ENCODE measurements around the gene RIMKLA. TPM values are rescaled to one million over a fixed set of nuclear protein-coding genes. Genes with fewer than 3 reads are reported as not detected.

Gene RIMKLA
- total and polyA plus RNA-seq, 2 of the 13 experiments (the other 11 are each of a cell fraction or from before 2014, with no cell fraction given): 2.5 to 3.8 TPM

DNA sequence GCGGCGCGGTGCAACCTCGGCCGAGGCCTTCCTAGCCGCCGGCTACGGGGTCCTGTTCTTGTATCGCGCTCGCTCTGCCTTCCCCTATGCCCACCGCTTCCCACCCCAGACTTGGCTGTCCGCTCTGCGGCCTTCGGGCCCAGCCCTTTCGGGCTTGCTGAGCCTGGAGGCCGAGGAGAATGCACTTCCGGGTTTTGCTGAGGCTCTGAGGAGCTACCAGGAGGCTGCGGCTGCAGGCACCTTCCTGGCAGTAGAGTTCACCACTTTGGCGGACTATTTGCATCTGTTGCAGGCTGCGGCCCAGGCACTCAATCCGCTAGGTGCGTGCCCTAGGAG lies 76.1 kb downstream of the RIMKLA start (continued):
- TF ChIP-seq, protein P1, sequence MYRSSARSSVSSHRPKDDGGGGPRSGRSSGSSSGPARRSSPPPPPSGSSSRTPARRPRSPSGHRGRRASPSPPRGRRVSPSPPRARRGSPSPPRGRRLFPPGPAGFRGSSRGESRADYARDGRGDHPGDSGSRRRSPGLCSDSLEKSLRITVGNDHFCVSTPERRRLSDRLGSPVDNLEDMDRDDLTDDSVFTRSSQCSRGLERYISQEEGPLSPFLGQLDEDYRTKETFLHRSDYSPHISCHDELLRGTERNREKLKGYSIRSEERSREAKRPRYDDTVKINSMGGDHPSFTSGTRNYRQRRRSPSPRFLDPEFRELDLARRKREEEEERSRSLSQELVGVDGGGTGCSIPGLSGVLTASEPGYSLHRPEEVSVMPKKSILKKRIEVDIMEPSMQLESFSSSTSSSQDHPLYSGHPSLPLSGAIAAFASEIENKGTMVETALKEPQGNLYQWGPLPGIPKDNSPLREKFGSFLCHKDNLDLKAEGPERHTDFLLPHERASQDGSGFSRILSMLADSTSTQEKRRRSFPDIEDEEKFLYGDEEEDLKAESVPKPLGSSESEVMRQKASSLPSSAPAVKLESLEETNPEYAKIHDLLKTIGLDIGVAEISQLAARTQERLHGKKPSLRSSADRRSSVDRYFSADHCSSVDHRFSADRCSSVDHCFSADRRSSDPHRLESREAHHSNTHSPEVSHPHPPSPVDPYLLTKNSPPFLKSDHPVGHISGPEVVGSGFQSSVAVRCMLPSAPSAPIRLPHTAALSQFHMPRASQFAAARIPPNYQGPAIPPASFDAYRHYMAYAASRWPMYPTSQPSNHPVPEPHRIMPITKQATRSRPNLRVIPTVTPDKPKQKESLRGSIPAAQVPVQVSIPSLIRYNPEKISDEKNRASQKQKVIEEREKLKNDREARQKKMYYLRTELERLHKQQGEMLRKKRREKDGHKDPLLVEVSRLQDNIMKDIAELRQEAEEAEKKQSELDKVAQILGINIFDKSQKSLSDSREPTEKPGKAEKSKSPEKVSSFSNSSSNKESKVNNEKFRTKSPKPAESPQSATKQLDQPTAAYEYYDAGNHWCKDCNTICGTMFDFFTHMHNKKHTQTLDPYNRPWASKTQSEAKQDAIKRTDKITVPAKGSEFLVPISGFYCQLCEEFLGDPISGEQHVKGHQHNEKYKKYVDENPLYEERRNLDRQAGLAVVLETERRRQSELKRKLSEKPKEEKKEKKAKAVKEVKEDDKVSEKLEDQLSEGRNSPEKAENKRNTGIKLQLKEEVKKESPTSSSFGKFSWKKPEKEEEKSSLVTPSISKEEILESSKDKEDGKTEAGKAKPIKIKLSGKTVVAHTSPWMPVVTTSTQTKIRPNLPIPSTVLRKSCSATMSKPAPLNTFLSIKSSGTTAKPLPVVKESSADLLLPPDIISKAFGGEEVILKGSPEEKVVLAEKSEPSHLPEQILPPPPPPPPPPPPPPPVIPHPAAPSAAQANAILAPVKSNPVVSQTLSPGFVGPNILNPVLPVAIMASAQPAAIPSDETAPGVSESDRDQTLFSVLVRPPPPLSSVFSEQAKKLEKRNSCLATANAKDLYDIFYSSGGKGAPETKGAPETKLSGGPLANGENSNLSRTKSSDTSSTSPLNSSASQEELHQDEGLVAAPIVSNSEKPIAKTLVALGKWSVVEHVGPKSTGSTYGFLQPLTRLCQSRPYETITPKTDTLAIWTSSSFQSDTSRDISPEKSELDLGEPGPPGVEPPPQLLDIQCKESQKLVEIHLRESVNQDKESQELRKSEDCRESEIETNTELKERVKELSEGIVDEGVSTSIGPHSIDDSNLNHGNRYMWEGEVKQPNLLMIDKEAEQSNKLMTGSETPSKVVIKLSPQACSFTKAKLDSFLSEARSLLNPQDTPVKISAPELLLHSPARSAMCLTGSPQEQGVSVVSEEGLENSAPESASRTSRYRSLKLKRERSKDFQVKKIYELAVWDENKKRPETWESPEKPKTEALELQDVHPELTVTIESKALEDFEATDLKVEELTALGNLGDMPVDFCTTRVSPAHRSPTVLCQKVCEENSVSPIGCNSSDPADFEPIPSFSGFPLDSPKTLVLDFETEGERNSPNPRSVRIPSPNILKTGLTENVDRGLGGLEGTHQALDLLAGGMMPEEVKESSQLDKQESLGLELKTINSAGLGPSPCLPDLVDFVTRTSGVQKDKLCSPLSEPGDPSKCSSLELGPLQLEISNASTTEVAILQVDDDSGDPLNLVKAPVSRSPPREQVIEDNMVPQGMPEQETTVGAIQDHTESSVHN (CRISPR knock-in tag; IDR thresholded peaks at IDR 0.05): no peak
- TF ChIP-seq ZNF660 (CRISPR knock-in tag; IDR thresholded peaks at IDR 0.05; ENCODE audit: borderline replicate concordance, low read depth): no peak
- no peak for TF ChIP-seq BHLHE40 (IDR thresholded peaks at IDR 0.05; ENCODE audit: low read length)
- TF ChIP-seq, protein P2, sequence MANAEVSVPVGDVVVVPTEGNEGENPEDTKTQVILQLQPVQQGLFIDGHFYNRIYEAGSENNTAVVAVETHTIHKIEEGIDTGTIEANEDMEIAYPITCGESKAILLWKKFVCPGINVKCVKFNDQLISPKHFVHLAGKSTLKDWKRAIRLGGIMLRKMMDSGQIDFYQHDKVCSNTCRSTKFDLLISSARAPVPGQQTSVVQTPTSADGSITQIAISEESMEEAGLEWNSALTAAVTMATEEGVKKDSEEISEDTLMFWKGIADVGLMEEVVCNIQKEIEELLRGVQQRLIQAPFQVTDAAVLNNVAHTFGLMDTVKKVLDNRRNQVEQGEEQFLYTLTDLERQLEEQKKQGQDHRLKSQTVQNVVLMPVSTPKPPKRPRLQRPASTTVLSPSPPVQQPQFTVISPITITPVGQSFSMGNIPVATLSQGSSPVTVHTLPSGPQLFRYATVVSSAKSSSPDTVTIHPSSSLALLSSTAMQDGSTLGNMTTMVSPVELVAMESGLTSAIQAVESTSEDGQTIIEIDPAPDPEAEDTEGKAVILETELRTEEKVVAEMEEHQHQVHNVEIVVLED (CRISPR knock-in tag; IDR thresholded peaks at IDR 0.05; ENCODE audit: borderline replicate concordance): no peak
- no peak for TF ChIP-seq ZNF350 (CRISPR knock-in tag; IDR thresholded peaks at IDR 0.05; ENCODE audit: borderline replicate concordance, low read depth)
- TF ChIP-seq RBM22 (optimal IDR thresholded peaks at IDR 0.05; ENCODE audit: low read length): no peak
- no peak for TF ChIP-seq MEF2D (CRISPR knock-in tag; IDR thresholded peaks at IDR 0.05)
- TF ChIP-seq SNAPC2 (CRISPR knock-in tag; IDR thresholded peaks at IDR 0.05): no peak
- TF ChIP-seq, protein P3, sequence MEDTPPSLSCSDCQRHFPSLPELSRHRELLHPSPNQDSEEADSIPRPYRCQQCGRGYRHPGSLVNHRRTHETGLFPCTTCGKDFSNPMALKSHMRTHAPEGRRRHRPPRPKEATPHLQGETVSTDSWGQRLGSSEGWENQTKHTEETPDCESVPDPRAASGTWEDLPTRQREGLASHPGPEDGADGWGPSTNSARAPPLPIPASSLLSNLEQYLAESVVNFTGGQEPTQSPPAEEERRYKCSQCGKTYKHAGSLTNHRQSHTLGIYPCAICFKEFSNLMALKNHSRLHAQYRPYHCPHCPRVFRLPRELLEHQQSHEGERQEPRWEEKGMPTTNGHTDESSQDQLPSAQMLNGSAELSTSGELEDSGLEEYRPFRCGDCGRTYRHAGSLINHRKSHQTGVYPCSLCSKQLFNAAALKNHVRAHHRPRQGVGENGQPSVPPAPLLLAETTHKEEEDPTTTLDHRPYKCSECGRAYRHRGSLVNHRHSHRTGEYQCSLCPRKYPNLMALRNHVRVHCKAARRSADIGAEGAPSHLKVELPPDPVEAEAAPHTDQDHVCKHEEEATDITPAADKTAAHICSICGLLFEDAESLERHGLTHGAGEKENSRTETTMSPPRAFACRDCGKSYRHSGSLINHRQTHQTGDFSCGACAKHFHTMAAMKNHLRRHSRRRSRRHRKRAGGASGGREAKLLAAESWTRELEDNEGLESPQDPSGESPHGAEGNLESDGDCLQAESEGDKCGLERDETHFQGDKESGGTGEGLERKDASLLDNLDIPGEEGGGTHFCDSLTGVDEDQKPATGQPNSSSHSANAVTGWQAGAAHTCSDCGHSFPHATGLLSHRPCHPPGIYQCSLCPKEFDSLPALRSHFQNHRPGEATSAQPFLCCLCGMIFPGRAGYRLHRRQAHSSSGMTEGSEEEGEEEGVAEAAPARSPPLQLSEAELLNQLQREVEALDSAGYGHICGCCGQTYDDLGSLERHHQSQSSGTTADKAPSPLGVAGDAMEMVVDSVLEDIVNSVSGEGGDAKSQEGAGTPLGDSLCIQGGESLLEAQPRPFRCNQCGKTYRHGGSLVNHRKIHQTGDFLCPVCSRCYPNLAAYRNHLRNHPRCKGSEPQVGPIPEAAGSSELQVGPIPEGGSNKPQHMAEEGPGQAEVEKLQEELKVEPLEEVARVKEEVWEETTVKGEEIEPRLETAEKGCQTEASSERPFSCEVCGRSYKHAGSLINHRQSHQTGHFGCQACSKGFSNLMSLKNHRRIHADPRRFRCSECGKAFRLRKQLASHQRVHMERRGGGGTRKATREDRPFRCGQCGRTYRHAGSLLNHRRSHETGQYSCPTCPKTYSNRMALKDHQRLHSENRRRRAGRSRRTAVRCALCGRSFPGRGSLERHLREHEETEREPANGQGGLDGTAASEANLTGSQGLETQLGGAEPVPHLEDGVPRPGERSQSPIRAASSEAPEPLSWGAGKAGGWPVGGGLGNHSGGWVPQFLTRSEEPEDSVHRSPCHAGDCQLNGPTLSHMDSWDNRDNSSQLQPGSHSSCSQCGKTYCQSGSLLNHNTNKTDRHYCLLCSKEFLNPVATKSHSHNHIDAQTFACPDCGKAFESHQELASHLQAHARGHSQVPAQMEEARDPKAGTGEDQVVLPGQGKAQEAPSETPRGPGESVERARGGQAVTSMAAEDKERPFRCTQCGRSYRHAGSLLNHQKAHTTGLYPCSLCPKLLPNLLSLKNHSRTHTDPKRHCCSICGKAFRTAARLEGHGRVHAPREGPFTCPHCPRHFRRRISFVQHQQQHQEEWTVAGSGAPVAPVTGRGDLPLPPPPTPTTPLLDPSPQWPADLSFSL (CRISPR knock-in tag; IDR thresholded peaks at IDR 0.05): no peak
- no peak for TF ChIP-seq NFKB2 (CRISPR knock-in tag; IDR thresholded peaks at IDR 0.05; ENCODE audit: borderline replicate concordance)
- TF ChIP-seq, protein P4, sequence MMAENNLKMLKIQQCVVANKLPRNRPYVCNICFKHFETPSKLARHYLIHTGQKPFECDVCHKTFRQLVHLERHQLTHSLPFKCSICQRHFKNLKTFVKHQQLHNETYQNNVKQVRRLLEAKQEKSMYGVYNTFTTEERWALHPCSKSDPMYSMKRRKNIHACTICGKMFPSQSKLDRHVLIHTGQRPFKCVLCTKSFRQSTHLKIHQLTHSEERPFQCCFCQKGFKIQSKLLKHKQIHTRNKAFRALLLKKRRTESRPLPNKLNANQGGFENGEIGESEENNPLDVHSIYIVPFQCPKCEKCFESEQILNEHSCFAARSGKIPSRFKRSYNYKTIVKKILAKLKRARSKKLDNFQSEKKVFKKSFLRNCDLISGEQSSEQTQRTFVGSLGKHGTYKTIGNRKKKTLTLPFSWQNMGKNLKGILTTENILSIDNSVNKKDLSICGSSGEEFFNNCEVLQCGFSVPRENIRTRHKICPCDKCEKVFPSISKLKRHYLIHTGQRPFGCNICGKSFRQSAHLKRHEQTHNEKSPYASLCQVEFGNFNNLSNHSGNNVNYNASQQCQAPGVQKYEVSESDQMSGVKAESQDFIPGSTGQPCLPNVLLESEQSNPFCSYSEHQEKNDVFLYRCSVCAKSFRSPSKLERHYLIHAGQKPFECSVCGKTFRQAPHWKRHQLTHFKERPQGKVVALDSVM (CRISPR knock-in tag; IDR thresholded peaks at IDR 0.05): no peak; the same call in 1 of the 2 replicates

All from HepG2 (cell line).